IPS DF 4.7 (cell line): ENCODE measurements around the gene NATD1.

ENCODE experiments used
- DNase-seq: peaks from one replicate; pipeline ENCODE4 v3.0.0-alpha.2; 2013; ENCODE audit warnings: low spot score; ENCODE audit errors: extremely low read depth

NATD1 gene

DNA sequence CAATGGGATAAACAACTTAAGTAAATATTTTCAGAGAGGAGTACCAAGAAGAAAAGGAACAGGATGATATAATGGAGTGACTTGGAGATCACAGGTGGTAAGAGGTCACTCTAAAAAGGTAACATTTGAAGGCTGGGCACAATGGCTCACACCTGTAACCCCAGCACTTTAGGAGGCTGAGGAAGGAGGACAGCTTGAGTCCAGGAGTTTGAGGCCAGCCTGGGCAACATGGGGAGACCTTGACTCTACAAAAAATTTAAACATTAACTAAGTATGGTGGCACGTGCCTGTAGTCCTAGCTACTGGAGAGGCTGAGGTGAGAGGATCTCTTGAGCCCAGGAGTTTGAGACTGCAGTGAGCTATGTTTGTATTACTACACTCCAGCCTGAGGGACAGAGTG is 35.9 kb downstream of the NATD1 start:
- no peak for DNase-seq

- DNase-seq = no peak
These were observed 37.3 kb downstream of the NATD1 start for GRCh38 chr17:21215935-21216334.

- no peak for DNase-seq
These were observed 38.3 kb downstream of the NATD1 start for GRCh38 chr17:21214777-21215541.

- DNase-seq = no peak
These were observed 39.0 kb downstream of the NATD1 start, which contains the start of gene TMEM11 for GRCh38 chr17:21214015-21214776. TMEM11 (minus strand) TSS chr17:21214161; CDS start chr17:21214152, 9 bp downstream.

GRCh38 chr17:21213638-21214014 is 39.6 kb downstream of the NATD1 start:
- no peak for DNase-seq

DNA sequence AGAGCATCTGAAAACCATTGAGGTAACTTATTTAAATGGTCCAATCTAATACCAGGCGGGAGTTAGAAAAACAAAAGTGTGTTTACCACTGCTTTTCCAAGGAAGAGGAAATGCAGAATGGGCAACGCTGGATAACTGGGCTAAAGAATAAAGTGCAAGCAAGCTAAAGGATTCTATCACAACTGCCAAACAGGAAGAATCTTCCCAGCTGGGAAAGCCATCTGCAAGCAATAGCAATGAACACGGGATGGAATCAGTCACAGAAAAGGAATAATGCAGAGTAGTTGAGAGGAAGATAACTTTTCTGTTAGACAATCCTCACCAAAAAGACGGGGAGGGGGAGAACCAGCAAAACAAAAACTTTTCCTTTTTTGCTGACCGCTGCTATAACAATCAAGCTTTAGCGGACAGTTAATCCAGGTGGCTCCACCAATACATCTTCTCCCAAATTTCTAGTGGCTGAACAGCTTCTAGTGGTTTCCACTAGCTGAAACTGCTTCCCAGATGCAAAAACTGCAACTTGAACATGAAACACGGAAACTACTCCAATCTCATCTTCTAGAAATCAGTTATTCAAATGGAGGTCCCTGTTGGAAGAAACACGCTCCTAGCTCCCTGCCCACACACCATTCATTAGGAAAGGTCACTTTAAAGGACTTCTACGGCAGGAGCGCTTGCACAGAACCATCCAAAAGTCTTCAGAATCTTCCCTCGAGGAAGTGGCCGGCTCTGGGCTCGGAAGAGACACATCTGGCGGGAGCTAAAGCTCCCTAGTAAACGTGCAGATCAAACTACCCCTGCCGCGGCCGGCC is 40.2 kb downstream of the NATD1 start:
- DNase-seq = no peak

DNA sequence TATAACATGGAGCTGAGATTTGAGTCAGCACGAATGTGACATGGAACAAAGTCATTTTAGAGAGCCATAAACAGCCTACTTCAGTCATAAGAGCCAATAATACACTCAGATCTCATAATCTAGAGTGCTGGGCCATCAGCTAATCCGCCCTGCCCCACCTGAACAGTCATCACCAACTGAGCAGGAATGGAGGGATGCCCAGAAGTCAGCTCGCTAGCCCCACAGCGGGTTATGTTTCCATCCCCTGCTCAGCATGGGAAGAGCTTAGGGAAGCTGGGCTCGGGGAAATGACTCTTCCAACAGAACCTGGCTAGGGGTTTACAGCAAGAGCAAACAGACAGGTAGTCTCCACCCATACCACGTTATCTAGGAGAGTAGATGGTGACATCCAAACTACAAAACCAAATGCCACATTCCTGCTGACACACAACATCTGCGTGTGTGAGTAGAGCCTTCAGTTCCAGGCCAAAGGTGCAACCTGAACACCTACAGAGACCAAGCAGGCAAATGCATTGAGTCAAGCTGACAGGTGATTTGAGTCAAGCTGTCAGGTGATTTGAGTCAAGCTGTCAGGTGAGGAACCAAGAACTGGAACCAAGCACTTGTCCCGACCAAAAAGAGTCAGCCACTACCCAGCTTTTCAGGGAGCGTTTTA is 41.3 kb downstream of the NATD1 start:
- DNase-seq = no peak

- no peak for DNase-seq
These were observed 42.7 kb downstream of the NATD1 start for GRCh38 chr17:21210411-21211076.

DNA sequence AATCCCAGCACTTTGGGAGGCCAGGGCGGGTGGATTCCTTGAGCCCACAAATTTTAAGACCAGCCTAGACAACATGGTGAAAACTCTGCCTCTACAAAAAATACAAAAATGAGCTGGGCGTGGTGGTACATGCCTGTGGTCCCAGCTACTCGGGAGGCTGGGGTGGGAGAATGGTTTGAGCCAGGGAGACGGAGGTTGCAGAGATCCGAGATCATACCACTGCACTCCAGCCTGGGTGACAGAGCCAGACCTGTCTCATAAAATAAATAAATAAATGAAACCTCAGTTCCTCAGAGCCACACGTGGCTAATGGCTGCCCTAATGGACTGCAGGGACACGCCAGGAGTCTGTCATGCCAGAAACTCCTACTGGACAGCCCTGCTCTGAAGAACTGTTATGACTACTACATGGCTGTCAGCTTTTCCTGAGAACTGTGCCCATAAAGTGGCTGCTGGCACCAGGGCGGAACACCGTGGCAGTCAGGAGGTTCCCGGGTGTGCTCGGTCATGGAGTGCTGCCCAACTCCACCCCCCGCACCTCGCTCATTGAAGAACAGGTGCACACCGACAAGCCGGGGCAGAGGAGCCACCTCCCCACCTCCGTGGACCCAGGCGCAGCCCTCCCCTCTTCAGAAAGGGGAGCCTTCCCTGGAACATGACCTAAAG is 43.6 kb downstream of the NATD1 start:
- no peak for DNase-seq

DNA sequence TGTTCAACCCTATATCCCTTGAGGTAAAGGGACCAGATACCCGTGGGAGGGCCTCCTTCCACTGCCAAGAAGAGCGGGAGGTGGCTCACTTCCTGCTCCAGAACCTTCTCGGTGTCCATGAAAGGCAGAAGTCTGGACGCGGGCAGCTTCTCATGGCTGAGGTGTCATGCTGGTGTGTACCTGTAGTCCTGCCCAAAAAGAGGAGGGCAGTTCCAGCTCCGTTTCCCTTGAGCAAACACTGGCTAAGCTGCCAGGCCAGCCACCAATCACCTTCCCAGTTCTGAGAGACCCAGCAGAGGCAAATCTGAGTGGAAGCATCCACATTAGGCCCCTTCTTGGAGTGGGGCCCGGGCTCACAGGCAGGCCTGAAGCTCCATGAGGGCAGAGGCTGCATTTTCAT is 44.9 kb downstream of the NATD1 start:
- DNase-seq = no peak

DNA sequence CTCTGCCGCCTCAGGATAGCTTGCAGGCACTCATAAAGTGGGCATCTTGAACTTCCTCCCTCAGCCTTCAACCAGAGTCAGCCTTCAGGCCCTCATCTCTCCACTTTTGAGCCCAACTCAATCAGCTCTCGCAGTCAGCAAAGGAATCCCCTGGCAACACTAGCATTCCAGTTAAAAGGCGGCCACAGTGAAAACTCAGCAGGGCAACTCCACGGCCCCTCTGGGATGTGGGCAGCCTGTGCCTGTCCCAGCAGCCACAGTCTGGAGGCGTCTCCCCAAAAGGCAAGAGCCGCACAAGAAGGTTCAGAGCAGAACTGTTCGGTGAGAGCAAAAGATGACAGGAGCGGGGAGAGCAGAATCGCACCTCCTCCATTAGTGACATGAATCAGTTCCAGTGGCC is 48.3 kb downstream of the NATD1 start:
- no peak for DNase-seq

DNA sequence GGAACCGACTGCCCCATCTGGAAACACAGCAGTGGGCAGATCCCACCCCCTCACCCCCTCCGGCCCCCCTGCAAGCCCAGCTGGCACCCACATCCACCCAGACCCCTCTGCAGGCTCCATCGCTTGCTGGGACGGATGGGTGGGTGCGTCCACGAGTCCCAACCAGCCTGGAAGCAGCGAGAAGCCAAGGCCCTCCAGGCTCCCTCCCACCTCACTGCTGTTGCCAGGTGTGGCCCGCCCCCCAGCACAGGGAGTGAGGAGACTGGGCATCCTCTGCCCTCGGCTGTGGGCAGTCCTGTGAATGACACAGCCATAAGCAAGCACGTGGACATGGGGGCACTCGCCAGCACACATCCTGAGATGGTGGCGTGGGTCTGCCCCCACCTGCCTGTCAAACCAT is 50.7 kb downstream of the NATD1 start:
- no peak for DNase-seq

DNA sequence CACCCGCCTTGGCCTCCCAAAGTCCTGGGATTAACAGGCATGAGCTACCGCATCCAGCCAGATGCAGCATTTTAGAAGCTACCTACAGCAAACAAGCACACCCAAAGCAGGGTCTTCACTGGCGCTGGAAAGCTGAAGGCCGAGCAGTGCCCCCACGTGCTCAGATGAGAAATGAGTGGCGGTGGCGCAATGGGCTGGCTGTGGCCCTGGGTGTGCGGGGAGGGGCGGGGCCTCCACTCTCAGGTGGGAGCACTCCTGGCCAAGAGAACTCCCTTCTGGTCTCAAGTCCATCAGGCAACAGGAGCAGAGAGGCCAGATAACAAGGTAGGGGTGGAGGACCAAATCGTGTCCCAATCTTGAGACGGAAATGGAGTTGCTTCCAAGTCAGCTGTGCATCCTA is 51.3 kb downstream of the NATD1 start:
- no peak for DNase-seq

GRCh38 chr17:21201298-21201595 is 52.0 kb downstream of the NATD1 start:
- no peak for DNase-seq

- DNase-seq = no peak
These were observed 52.5 kb downstream of the NATD1 start for GRCh38 chr17:21200590-21201297.

GRCh38 chr17:21199856-21200255 is 53.4 kb downstream of the NATD1 start:
- DNase-seq = no peak

DNA sequence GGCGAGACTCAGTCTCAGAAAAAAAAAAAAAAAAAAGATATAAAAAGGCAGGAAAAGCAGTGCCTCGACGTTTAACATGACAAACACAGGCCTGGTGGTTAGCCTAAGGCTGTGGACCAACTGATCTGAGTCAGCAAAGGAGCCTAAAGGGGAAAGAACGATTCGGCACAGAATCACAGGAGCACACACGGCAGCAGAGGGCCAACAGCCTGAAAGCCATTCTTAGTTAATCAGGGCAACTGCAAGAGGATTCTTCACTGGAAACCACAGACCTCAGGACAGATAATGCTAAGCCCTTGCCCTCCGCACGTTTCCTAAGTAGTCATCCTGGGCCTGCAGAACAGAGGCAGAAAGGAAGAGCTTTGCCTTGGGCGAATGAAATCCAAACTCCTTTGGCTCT is 53.9 kb downstream of the NATD1 start:
- DNase-seq = no peak

- no peak for DNase-seq
These were observed 54.8 kb downstream of the NATD1 start for GRCh38 chr17:21198411-21198810.

- no peak for DNase-seq
These were observed 57.1 kb downstream of the NATD1 start for GRCh38 chr17:21196126-21196525.

GRCh38 chr17:21194703-21195102 is 58.5 kb downstream of the NATD1 start:
- no peak for DNase-seq
